C4-2B (cell line): ENCODE data around the gene BRME1.

ENCODE experiments used
- H3K27ac ChIP-seq: fragments of 450-650 bp; 2 replicates; pipeline ENCODE4 v1.5.1; 2017
- CTCF ChIP-seq: fragments of 450-650 bp; conservative IDR thresholded peaks from 2 replicates; pipeline ENCODE4 v1.5.1; 2017; ENCODE audit warnings: mild to moderate bottlenecking
- ZFX ChIP-seq: fragments of 450-650 bp; IDR thresholded peaks from 2 replicates; pipeline ENCODE4 v1.6.1; 2017

The BRME1 gene

DNA sequence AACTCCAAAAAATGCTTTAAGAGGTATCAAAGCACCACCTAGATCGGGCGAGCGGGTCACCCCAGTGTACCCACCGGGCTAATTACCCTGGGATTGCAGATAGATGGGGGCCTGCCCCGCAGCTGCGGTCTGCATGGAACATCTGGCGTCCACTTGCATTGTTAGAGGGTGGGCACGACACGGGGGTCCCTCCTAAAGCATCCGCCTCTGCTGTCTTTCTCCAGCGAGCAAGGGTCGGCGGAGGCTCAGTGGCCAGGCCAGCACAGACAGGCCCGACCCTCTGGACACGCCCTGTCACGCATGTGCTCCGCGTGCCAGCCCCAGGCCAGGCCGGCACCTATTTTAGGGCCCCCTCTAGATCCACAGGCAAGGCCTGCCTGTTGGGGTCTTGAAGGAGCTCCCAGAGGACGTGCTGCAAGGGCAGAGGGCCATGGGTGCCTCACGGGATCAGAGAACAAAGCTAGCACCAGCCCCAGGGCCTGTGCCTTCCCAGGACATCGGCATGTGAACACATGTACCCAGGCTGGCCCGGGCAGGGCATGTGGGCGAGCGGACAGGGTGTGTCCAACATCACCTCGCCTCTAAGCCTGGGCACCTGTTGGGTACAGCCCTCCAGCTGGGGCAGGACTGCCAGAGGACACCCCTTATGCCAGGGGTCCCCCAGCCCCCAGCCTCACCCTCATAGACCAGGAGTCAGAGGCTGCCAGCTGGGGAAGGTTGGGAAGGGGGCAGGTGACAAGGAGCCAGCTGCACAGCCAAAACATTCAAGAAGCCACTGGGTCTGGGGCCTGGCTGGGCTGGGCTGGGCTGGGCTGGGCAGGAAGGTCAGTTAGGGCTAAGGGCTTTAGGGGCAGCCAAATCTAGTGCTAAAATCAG lies 64.6 kb downstream of the BRME1 start:
- no peak overlapping the region for H3K27ac ChIP-seq
- TF ChIP-seq ZFX (no peak), CTCF (no peak)

DNA sequence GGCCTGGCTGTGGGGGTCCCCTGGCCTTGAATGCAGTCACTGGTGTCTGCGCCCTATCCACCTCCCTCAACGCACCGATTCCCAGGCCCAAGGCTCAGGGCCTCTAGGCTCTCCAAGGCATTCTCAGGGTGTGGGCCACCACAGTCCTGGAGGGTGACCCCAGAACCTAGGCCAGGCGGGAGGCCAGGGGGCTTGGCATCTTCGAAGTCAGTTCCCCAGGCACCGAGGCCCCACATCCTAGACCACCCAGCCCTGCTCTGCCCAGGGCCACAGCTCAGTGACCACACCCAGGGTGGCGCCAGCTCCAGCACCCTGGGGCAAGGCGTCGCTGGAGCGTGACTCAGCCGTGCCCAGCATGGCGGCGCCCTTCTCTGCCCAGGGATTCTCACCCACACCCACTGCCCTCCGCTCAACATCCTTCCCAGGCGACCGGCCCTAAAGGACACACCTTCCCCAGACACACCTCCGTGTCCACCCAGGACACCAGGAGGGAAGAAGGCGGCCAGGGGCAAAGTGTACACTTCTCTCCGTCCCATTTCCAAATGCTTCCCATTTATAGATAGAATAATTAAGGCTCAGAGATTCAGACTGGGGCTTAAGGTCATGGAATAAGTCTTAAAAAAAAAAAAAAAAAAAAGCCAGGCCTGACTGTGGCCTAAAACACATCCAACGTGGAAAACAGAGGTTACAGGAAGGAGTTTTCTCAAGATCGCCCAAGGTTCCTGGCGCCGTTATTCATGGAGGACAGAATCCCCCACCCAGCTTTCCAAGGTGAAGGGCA lies 65.4 kb downstream of the BRME1 start:
- TF ChIP-seq CTCF (no peak), ZFX (no peak)
- H3K27ac ChIP-seq = no peak overlapping the region

DNA sequence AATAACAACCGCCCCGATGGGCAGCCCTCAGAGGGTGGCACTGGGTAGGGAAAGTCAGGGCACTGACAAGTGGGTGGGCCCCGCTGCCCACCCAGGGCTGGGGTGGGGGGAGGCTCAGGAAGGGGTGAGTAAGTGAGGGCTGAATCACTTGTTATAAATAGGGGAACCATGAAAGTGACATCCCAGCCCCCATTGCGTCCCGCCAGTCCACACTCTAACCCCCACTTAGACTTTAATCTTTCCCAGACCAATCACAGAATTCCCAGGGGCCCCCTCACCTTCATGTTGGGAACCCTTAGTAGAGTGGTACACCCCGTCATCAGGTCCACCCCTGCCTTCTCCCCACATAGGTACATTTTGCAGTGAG lies 66.0 kb downstream of the BRME1 start:
- no peak overlapping the region for H3K27ac ChIP-seq
- no peak for TF ChIP-seq ZFX
- no peak for TF ChIP-seq CTCF

GRCh38 chr19:13839130-13839937 lies 66.6 kb downstream of the BRME1 start:
- no peak overlapping the region for H3K27ac ChIP-seq
- TF ChIP-seq ZFX (no peak), CTCF (no peak)

DNA sequence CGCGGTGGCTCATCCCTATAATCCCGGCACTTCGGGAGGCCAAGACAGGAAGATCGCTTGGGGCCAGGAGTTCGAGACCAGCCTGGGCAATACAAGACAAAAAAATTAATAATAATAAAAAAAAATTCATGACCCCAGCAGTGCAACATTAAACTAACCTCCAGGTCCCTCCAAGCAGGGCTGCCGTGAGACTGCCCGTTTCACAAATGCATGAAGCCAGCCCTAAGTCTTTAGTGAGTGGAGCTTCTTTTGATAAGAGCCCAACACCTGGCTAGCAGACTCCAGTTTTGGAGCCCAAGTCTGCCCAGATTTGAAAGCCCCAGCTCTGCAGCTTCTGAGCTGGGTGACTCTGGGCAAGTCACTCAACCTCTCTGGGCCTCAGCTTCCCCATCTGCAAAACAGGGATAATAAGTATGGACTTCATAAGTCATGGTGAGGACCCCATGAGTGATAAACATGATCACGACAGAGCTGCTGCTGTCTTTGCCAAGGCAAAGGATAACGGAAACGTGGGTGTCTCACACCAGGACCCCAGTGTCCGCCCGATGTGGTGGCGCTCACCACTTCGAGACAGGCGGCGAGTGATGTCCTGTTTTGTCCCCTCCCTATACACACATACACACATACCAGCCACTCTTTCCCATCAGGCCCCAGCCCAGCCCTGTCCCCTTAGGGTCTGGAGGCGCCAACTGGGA lies 67.3 kb downstream of the BRME1 start:
- H3K27ac ChIP-seq = no peak overlapping the region
- TF ChIP-seq CTCF = no peak
- no peak for TF ChIP-seq ZFX

GRCh38 chr19:13835791-13836723 lies 69.9 kb downstream of the BRME1 start:
- H3K27ac ChIP-seq = no peak overlapping the region
- no peak for TF ChIP-seq ZFX
- TF ChIP-seq CTCF = no peak
